Stimulated activated CD4-positive, alpha-beta T cell treated with anti-CD3 and anti-CD28 coated beads, Interleukin-4, amount 100 ng/mL, for 1 hour (primary cell): ENCODE measurements around the gene VGF.
A peak's percentile ranks its signal among the peaks of the same experiment; 100 is the strongest.
"Not testable (repeated sequence)": the region's sequence is repeated elsewhere in the genome, so short reads cannot be mapped to it uniquely, and the experiment has no call there.

Experiments used
- DNase-seq: peaks from one replicate; pipeline ENCODE4 v3.0.0-alpha.2; 2020

The VGF gene

GRCh38 chr7:101134399-101134980 is 30.9 kb downstream of the VGF start:
- no peak for DNase-seq

GRCh38 chr7:101133621-101134398 is 31.6 kb downstream of the VGF start:
- no peak for DNase-seq

GRCh38 chr7:101132626-101133600 is 32.5 kb downstream of the VGF start:
- not testable (repeated sequence) for DNase-seq

GRCh38 chr7:101129603-101130117 is 35.7 kb downstream of the VGF start:
- DNase-seq, result no peak

- no peak for DNase-seq
These were observed 37.1 kb downstream of the VGF start for GRCh38 chr7:101128040-101128834.

GRCh38 chr7:101127460-101128039 is 37.8 kb downstream of the VGF start:
- DNase-seq, result no peak

GRCh38 chr7:101126651-101127459 is 38.5 kb downstream of the VGF start, which contains the start of gene SERPINE1:
SERPINE1 (plus strand) TSS chr7:101127104; CDS start chr7:101128394, 1,290 bp downstream.
- DNase-seq, result peak; percentile 9

- no peak for DNase-seq
These were observed 39.2 kb downstream of the VGF start for GRCh38 chr7:101125989-101126650.

- DNase-seq, result no peak
These were observed 40.9 kb downstream of the VGF start for GRCh38 chr7:101124376-101125056.

GRCh38 chr7:101123703-101124068 is 41.7 kb downstream of the VGF start:
- no peak for DNase-seq

- DNase-seq, result no peak
These were observed 42.3 kb downstream of the VGF start for GRCh38 chr7:101122933-101123702.

GRCh38 chr7:101121991-101122932 is 43.1 kb downstream of the VGF start:
- no peak for DNase-seq

GRCh38 chr7:101121631-101121990 is 43.8 kb downstream of the VGF start:
- DNase-seq, result not testable (repeated sequence)

- DNase-seq, result no peak
These were observed 45.1 kb downstream of the VGF start for GRCh38 chr7:101120315-101120714.

GRCh38 chr7:101119876-101120275 is 45.5 kb downstream of the VGF start:
- no peak for DNase-seq

- no peak for DNase-seq
These were observed 46.5 kb downstream of the VGF start for GRCh38 chr7:101118856-101119255.

GRCh38 chr7:101116898-101117297 is 48.5 kb downstream of the VGF start:
- no peak for DNase-seq

- no peak for DNase-seq
These were observed 50.2 kb downstream of the VGF start for GRCh38 chr7:101115215-101115614.
